ENCODE data around the gene DAW1. TPM values are rescaled to one million over a fixed set of nuclear protein-coding genes. Genes with fewer than 3 reads are reported as not detected.

Gene DAW1
- total RNA-seq, 2 experiments from 2014 or later: not detected

- Mint-ChIP-seq H3K4me3 (no peak overlapping the region), H3K27me3 (no peaks in the 10 kb centered on the region), H3K27ac (no peak overlapping the region), H3K4me1 (no peaks in the 10 kb centered on the region), H3K36me3 (no peaks in the 10 kb centered on the region), H3K9me3 (ENCODE audit: low read depth) (no peaks in the 10 kb centered on the region)
- DNase-seq: no peak
- CTCF ChIA-PET: no interaction called here
- no peak for ATAC-seq
Measured at GRCh38 chr2:227973241-227973640, 101.8 kb downstream of the DAW1 start.

Other genes with a start within 250 kb of the DAW1 start
- gene SCYGR5, start 204.8 kb upstream of the DAW1 start, total RNA-seq: not detected
- gene SLC19A3, start 153.6 kb upstream of the DAW1 start, total RNA-seq: not detected
- gene SCYGR6, start 146.9 kb upstream of the DAW1 start, total RNA-seq: not detected
- not detected for gene SCYGR7, start 143.3 kb upstream of the DAW1 start, total RNA-seq
- not detected for gene SCYGR8, start 125.7 kb upstream of the DAW1 start, total RNA-seq
- gene CCL20, start 57.8 kb upstream of the DAW1 start, total RNA-seq: under 1 TPM in 1 of 2 experiments, not detected in 1; 0.82 TPM

Measured in activated CD8-positive, alpha-beta memory T cell treated with anti-CD3 and anti-CD28 coated beads, Interleukin-2, amount 10 ng/mL, durations not matched to agents 7 days and 5 days (primary cell).